IPS-18a (cell line): ENCODE results near the gene KCNRG.
A peak's percentile ranks its signal among the peaks of the same experiment; 100 is the strongest.

Source experiments
- H3K27ac ChIP-seq: one replicate; pipeline ENCODE4 v1.5.1; 2013; ENCODE audit warnings: low read length
- H3K27me3 ChIP-seq: one replicate; pipeline ENCODE4 v1.6.1; 2013; ENCODE audit warnings: mild to moderate bottlenecking, low read length; ENCODE audit not compliant: control insufficient read depth, insufficient read depth
- H3K36me3 ChIP-seq: one replicate; pipeline ENCODE4 v1.6.1; 2013; ENCODE audit warnings: low read depth, low read length; ENCODE audit not compliant: control insufficient read depth
- H3K4me1 ChIP-seq: one replicate; pipeline ENCODE4 v1.6.1; 2013; ENCODE audit warnings: low read depth, low read length; ENCODE audit not compliant: control insufficient read depth
- H3K4me3 ChIP-seq: one replicate; pipeline ENCODE4 v1.5.1; 2013; ENCODE audit warnings: low read length
- H3K9ac ChIP-seq: one replicate; pipeline ENCODE4 v1.6.1; 2013; ENCODE audit warnings: mild to moderate bottlenecking, low read length, moderate library complexity
- H3K9me3 ChIP-seq: one replicate; pipeline ENCODE4 v1.6.1; 2013; ENCODE audit warnings: low read depth, low read length; ENCODE audit not compliant: control insufficient read depth

KCNRG gene

DNA sequence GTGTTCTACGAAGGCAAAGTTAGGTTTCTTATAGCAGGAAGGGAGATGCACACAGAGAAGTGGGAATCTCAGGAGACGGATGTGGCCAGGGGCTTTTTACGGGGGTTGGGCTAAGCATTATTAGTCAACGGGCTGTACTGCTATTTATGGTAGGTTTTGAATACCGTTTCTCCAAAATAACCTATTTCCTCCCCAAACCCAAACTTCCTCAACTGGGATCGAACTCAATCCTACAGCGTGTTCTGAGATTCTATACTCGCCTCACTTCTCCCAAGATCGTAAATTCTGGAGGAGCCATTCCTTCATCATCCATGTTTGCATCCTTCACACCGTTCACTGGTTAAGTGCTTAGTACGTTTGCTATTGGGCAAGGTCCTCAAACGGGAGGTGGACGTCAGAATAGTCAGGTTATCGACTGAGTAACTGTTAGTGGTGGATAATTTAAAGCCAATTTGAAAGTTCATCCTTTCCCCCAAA, 19.6 kb upstream of the KCNRG start:
- no peak overlapping the region for H3K27ac ChIP-seq
- peaks cover 10% of the 10 kb centered on the region for H3K4me1 ChIP-seq
- peak overlapping the region; percentile 52 for H3K4me3 ChIP-seq
- H3K36me3 ChIP-seq: peaks cover 5% of the 10 kb centered on the region
- H3K27me3 ChIP-seq: peaks cover 10% of the 10 kb centered on the region
- H3K9ac ChIP-seq: peak overlapping the region; percentile 75
- H3K9me3 ChIP-seq: no peaks in the 10 kb centered on the region

DNA sequence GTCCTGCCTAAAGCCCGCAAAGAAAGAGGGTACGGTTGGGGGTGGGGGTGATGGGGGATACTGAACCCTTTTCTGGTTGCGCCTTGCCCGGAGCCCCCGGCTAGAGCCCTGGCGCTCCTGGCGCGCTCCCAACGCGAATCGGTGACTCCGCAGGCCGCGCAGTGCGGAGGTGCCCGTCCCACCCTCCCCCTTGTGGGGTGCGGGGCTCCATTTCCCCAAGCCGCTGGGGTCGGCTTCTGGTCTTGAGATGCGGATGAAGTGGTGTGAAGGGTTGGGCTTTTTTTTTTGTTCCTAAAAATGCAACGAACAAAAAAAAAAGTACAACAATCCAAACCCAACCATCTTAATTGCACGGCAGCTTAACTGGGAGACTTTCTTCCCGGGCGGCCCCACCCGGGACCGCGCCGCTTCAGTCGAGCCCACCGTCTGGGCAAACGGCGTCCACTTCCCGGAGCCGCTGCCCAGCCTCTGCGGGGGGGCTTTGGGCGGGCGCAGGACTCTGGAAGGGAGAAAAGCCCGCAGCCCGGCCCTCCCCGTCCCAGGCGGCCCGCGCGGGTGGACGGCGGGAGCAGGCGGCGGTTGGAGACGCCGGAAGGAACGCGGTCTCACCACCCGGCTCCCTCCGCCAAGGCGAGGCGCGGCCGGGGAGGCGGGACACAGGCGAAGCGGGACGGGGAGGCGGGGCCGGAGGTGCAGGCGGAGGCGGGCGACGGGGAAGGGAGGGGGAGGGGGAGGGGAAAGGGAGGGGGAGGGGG, 18.9 kb upstream of the KCNRG start:
- Histone ChIP-seq H3K9ac (peak overlapping the region; percentile 75), H3K27ac (no peak overlapping the region), H3K9me3 (no peaks in the 10 kb centered on the region), H3K4me3 (peak overlapping the region; percentile 52), H3K27me3 (peaks cover 10% of the 10 kb centered on the region), H3K4me1 (peaks cover 10% of the 10 kb centered on the region), H3K36me3 (peaks cover 7% of the 10 kb centered on the region)

DNA sequence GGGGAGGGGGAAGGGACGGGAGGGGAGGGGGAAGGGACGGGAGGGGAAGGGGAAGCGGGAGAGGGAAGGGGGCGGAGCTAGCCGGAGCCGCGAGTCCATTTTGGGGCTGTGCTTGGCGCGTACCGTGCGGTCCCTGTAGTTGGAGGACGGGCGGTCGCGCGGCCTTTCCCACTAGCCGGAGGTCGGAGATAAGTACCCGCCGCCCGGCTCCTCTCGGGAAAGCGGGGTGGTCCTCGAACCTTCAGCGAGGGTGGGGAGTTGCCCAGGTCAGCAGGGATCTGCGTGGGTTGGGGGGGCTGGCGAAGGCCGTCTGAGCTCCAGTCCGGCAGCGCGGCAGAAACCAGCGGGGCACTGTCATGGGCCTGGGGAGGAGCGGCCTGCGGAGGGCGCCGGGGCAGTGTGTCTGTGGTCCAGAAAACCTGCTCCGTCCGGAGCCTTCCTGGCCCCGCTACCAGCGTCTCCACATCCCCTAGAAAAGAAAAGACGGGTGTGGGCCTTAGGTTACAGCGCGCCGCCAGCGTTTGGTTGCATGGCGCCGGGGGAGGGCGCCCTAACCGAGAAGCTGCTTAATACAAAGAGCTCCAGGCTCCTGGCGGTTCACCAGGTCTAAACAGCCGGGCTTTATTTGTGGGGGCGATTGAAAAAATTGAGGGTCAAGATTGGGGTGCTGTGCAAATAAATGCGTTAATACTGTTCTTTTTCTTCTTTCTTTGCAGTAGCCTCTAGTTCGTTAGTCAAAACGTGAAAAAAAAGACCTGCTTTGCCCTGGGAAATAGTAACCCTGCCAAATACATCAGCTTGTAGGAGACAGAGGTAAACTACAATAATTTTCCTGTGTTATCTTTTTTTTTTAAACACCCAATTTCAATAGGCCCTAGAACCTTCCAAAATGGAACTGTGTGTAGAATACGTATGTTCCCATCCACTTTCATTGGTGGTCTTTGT, 18.0 kb upstream of the KCNRG start, which contains the start of gene TRIM13:
Gene TRIM13 (plus strand): TSS at position 92 of the 945 bp plus-strand sequence. CDS start 14,899 bp downstream, outside the sequence.
- Histone ChIP-seq H3K36me3 (peaks cover 14% of the 10 kb centered on the region), H3K27ac (peak within 1 kb of the TSS; percentile 90), H3K9me3 (no peaks in the 10 kb centered on the region), H3K27me3 (peaks cover 10% of the 10 kb centered on the region), H3K4me3 (peak within 1 kb of the TSS; percentile 91), H3K4me1 (peaks cover 10% of the 10 kb centered on the region), H3K9ac (peak within 1 kb of the TSS; percentile 91)

DNA sequence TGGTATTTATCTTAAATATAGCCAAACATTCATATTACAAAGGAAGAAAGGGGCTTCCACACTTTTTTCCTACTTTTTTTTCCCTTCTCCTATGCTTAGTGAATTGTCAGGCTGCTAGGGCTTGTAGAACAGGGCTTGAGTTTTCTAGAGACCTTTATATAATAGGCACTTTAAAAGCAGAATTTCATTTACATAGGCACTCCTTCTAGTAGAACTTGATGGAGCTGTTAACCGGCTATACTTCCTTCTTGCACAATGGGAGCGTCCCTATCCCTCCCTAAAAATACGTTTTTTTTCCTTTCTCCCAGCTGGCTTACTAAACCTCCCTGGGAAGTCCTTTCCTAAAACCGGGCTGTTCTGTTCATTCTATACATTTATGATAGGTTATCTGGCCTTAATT, 17.3 kb upstream of the KCNRG start:
- peak overlapping the region; percentile 91 for H3K9ac ChIP-seq

DNA sequence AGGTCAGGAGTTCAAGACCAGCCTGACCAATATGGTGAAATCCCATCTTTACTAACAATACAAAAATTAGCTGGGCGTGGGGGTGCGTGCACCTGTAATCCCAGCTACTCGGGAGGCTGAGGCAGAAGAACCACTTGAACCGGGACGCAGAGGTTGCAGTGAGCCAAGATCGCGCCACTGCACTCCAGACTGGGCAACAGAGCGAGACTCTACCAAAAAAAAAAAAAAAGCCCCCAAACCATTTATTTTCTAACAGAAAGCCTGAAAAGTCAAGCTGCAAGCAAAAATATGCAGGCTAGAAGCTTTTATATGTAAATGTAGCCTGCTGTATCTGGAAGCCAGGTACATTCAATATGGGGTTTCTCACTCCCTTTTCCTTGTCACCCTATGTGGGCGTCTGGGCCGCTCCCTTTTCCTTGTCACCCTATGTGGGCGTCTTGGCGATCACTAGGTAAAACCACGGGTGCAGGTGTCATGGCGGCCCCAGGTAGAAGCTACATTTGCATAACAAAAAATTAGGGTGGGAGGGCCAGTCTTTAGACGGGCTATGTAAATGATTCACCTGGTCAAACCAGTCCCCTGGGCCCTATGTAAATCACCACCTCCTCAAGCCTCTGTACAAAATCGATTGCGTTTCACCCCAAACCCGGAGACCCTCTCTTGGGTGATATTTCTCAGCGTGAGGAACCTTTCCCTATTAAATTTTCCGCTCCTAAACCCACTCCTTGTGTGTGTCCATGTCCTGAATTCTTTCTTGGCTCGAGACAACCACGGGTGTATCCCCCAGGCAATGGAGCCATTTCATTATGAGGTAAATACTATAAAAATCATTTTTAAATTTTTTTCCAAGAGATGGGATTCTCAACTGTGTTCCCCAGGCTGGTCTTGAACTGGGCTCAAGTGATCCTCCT, 16.3 kb upstream of the KCNRG start:
- Histone ChIP-seq H3K27me3 (peaks cover 10% of the 10 kb centered on the region), H3K4me1 (peaks cover 10% of the 10 kb centered on the region), H3K36me3 (peaks cover 22% of the 10 kb centered on the region), H3K4me3 (peak overlapping the region; percentile 91), H3K27ac (peak overlapping the region; percentile 67), H3K9me3 (no peaks in the 10 kb centered on the region), H3K9ac (peak overlapping the region; percentile 76)

More for the DNA sequence above, 17.3 kb upstream of the KCNRG start:
- Histone ChIP-seq H3K4me1 (peaks cover 10% of the 10 kb centered on the region), H3K27me3 (peaks cover 10% of the 10 kb centered on the region), H3K27ac (peak overlapping the region; percentile 72), H3K36me3 (peaks cover 20% of the 10 kb centered on the region), H3K4me3 (peak overlapping the region; percentile 91), H3K9me3 (no peaks in the 10 kb centered on the region)

DNA sequence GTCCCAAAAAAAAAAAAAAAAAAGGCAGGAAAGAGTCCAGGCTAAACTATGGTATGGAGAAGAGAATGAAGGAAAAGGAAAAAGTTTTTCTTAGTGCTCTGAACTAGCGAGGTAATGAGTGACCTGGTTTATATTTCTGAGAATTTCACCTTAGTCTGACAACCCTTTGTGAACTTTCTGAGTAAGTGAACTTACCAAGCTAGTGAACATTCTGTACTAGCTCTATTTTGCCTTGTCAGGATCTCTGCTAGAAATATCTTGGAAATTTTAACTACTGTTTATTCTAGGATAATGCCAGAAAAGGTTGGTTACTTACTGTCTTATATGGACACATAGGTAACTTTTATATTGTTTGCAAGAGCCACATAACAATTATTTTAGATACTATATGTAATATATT, 14.0 kb upstream of the KCNRG start:
- peaks cover 28% of the 10 kb centered on the region for H3K36me3 ChIP-seq
- H3K9me3 ChIP-seq: no peaks in the 10 kb centered on the region
- H3K4me1 ChIP-seq: peaks cover 10% of the 10 kb centered on the region
- H3K27ac ChIP-seq: no peak overlapping the region
- no peak overlapping the region for H3K9ac ChIP-seq
- H3K27me3 ChIP-seq: no peaks in the 10 kb centered on the region
- H3K4me3 ChIP-seq: no peak overlapping the region

DNA sequence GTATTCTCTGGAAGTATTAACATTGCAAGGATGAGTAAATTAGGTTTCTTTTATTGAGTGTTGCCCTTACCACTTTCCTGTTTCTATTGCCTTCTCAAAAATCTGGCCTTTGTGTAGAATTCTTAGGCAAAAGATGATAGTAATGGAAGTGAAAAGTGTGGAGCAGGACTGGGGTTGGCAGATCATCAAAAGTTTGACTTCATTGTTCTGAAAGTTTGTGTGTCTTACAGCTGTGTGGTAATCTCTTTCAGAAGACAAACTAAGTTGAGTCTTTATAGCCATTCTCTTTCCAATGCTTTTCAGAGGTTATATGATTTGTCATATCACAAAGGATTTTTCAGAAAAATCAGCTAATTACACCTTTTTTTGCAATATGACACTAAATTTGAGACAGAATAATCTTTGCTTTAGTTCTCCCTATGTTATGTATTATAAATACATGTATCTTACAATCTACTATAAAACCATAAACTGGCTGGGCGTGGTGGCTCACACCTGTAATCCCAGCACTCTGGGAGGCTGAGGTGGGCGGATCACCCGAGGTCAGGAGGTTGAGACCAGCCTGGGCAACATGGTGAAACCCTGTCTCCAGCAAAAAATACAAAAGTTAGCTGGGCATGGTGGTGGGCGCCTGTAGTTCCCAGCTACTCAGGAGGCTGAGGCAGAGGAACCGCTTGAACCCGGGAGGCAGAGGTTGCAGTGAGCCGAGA, 8.7 kb upstream of the KCNRG start:
- Histone ChIP-seq H3K9ac (no peak overlapping the region), H3K27ac (no peak overlapping the region), H3K27me3 (no peaks in the 10 kb centered on the region), H3K9me3 (no peaks in the 10 kb centered on the region), H3K4me1 (no peaks in the 10 kb centered on the region), H3K4me3 (no peak overlapping the region), H3K36me3 (peaks cover 27% of the 10 kb centered on the region)

DNA sequence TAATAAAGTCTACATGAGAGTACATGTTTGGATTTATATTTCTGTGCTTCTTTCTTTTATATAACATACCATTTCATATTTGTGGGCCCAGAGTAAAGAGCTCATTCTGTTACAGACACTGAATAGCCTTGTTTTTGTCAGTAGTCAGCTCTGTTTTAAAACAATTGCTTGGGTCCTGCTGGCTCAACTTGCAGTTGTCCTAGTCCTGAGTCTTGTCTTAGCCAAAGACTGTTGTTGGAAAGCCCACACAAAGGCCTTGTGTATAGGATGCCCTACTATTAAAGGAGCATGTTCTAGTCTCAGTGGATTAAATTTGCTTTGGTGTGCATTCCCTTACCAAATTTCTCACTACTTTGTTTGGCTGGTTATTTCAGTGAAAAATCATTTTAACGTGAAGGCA, 3.8 kb upstream of the KCNRG start:
- no peaks in the 10 kb centered on the region for H3K27me3 ChIP-seq
- no peak overlapping the region for H3K9ac ChIP-seq
- H3K27ac ChIP-seq: no peak overlapping the region
- peaks cover 20% of the 10 kb centered on the region for H3K4me1 ChIP-seq
- no peaks in the 10 kb centered on the region for H3K9me3 ChIP-seq
- peaks cover 25% of the 10 kb centered on the region for H3K36me3 ChIP-seq
- H3K4me3 ChIP-seq: no peak overlapping the region

DNA sequence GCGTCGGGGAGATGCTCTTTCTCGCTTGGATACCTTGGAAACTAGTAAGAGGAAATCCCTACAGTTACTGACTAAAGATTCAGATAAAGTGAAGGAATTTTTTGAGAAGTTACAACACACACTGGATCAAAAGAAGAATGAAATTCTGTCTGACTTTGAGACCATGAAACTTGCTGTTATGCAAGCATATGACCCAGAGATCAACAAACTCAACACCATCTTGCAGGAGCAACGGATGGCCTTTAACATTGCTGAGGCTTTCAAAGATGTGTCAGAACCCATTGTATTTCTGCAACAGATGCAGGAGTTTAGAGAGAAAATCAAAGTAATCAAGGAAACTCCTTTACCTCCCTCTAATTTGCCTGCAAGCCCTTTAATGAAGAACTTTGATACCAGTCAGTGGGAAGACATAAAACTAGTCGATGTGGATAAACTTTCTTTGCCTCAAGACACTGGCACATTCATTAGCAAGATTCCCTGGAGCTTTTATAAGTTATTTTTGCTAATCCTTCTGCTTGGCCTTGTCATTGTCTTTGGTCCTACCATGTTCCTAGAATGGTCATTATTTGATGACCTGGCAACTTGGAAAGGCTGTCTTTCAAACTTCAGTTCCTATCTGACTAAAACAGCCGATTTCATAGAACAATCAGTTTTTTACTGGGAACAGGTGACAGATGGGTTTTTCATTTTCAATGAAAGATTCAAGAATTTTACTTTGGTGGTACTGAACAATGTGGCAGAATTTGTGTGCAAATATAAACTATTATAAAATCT, 2.7 kb upstream of the KCNRG start:
- Histone ChIP-seq H3K27ac (no peak overlapping the region), H3K4me3 (no peak overlapping the region), H3K4me1 (peaks cover 21% of the 10 kb centered on the region), H3K9me3 (no peaks in the 10 kb centered on the region), H3K9ac (no peak overlapping the region), H3K36me3 (peaks cover 25% of the 10 kb centered on the region), H3K27me3 (no peaks in the 10 kb centered on the region)

DNA sequence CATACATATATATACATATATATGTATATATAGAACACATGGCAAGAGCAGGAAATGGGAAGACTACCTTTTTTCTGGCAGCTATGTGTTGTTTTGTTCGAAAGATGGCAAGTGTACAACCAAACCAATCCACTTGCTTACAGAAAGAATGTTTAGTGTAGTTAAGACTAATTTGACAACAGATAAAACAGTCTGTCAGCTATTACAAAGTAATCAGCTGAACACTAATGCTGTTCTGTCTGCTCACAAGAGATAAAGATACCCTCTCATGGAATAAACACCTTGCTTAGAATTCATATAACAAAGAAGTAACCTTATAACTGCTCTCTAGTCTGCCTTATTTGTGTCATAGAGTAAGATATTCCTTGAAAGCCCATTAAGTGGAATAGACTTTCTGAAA, 858 bp upstream of the KCNRG start:
- H3K9me3 ChIP-seq: no peaks in the 10 kb centered on the region
- H3K4me3 ChIP-seq: no peak overlapping the region
- H3K36me3 ChIP-seq: peaks cover 25% of the 10 kb centered on the region
- H3K27ac ChIP-seq: no peak overlapping the region
- no peaks in the 10 kb centered on the region for H3K27me3 ChIP-seq
- H3K4me1 ChIP-seq: peaks cover 21% of the 10 kb centered on the region
- H3K9ac ChIP-seq: no peak overlapping the region
